ENCODE data around the gene TMEFF1. TPM values are rescaled to one million over a fixed set of nuclear protein-coding genes. Genes with fewer than 3 reads are reported as not detected.
A peak's percentile ranks its signal among the peaks of the same experiment; 100 is the strongest.
"Not testable (repeated sequence)": the region's sequence is repeated elsewhere in the genome, so short reads cannot be mapped to it uniquely, and the experiment has no call there.

The TMEFF1 gene
- total RNA-seq, 1 donor from 2014 or later, result 103 TPM

DNA sequence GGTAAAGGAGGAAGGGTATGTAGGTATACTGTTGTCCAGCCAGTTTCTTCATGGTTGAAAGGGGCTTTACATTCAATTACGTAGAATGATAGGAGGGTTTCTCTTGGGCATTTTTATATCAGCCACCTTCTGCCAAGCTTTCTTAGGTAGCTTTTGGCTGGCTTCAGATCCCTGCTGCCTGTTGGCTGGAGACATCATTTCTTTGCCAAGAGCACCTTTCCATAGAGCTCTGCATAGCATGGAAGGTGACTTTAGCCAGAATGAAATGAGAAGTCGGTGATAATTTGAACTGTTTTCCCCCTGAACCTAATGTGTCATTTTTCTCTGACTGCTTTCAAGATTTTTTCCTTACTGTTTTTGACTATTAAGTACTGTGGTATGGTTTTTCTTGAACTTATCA lies 26.9 kb downstream of the TMEFF1 start:
- Histone ChIP-seq H4K20me1 (ENCODE audit: low read depth) (peaks cover 83% of the 10 kb centered on the region), H3K4me3 (no peak overlapping the region), H3K4me2 (no peak overlapping the region), H3K9ac (no peak overlapping the region), H3K27me3 (no peaks in the 10 kb centered on the region), H3K9me3 (ENCODE audit: low read depth) (no peaks in the 10 kb centered on the region), H2AFZ (replicated peaks) (no peak overlapping the region), H3K79me2 (ENCODE audit: low read depth) (peaks cover 100% of the 10 kb centered on the region), H3K4me1 (no peaks in the 10 kb centered on the region), H3K36me3 (peaks cover 27% of the 10 kb centered on the region), H3F3A (ENCODE audit: low read depth) (peaks cover 6% of the 10 kb centered on the region), H3K27ac (no peak overlapping the region)
- DNase-seq (ENCODE audit: low spot score), result no peak
- Mint-ChIP-seq H3K9me3 (no peaks in the 10 kb centered on the region), H3K4me3 (no peak overlapping the region), H3K27ac (no peak overlapping the region), H3K27me3 (ENCODE audit: insufficient read depth, low read depth) (no peaks in the 10 kb centered on the region), H3K36me3 (peaks cover 36% of the 10 kb centered on the region), H3K4me1 (no peaks in the 10 kb centered on the region)
- TF ChIP-seq CTCF (IDR thresholded peaks at IDR 0.05) (no peak), EZH2 (IDR thresholded peaks at IDR 0.05) (no peak), EZH2phosphoT487 (IDR thresholded peaks at IDR 0.05) (no peak)

DNA sequence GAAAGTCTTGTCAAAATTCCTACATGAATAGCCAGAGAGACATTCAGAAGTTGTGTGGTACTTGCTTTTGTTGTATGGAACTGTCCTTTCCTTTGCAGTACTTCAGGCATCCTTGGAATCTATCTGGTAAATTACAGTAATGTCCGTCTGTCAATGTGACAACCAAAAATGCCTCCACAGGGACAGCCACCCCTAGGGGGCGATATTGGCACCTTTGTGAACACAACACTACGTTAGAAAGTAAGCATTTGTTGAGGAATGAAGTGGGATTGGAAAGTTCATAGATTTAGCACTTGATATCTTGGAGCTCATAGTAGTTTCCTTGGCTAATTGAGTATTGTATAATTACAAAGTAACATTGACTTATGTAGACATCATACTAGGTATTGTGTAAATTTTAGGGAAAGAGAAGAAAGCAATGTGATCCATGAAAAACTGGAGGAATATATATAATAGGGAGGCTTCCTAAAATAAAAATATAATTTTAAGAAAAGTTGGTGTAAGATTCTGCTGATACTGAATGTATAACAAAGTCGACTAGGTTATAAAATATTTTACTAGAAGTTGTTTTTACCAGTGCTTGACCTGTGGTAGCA lies 32.7 kb downstream of the TMEFF1 start:
- Mint-ChIP-seq H3K4me3 (no peak overlapping the region), H3K27me3 (ENCODE audit: insufficient read depth, low read depth) (no peaks in the 10 kb centered on the region), H3K27ac (no peak overlapping the region), H3K36me3 (peaks cover 54% of the 10 kb centered on the region), H3K4me1 (no peaks in the 10 kb centered on the region), H3K9me3 (peaks cover 5% of the 10 kb centered on the region)
- peaks cover 36% of the 10 kb centered on the region for H3K36me3 ChIP-seq
- no peaks in the 10 kb centered on the region for H3K9me3 ChIP-seq (ENCODE audit: low read depth)
- peaks cover 6% of the 10 kb centered on the region for H3F3A ChIP-seq (ENCODE audit: low read depth)
- peaks cover 47% of the 10 kb centered on the region for H4K20me1 ChIP-seq (ENCODE audit: low read depth)
- H3K27ac ChIP-seq, result no peak overlapping the region
- H3K79me2 ChIP-seq (ENCODE audit: low read depth), result peaks cover 100% of the 10 kb centered on the region
- H3K4me3 ChIP-seq, result no peak overlapping the region
- H2AFZ ChIP-seq (replicated peaks), result no peak overlapping the region
- H3K4me2 ChIP-seq, result no peak overlapping the region
- peak; percentile 69 for TF ChIP-seq CTCF (IDR thresholded peaks at IDR 0.05)
- TF ChIP-seq EZH2phosphoT487 (IDR thresholded peaks at IDR 0.05), result no peak
- H3K27me3 ChIP-seq, result no peaks in the 10 kb centered on the region
- H3K9ac ChIP-seq, result no peak overlapping the region
- peak; percentile 71 for DNase-seq (ENCODE audit: low spot score)
- H3K4me1 ChIP-seq, result no peaks in the 10 kb centered on the region

DNA sequence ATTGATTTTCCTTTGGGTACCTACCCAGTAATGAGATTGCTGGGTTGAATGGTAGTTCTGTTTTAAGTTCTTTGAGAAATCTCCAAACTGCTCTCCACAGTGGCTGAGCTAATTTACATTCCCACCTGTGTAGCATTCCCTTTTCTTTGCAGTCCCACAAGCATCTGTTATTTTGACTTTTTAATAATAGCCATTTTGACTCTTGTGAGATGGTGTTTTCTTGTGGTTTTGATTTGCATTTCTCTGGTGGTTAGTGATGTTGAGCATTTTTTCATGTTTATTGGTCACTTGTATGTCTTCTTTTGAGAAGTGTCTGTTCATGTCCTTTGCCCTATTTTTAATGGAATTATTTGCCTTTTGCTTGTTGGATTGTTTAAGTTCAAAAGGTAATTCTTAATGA lies 34.4 kb downstream of the TMEFF1 start:
- Histone ChIP-seq H3K79me2 (ENCODE audit: low read depth) (peaks cover 100% of the 10 kb centered on the region), H3F3A (ENCODE audit: low read depth) (peaks cover 18% of the 10 kb centered on the region), H3K36me3 (peaks cover 33% of the 10 kb centered on the region), H4K20me1 (ENCODE audit: low read depth) (peaks cover 50% of the 10 kb centered on the region)
- not testable (repeated sequence) for H3K4me1 Mint-ChIP-seq; H3K9me3 ChIP-seq (ENCODE audit: low read depth); H3K9ac ChIP-seq; H3K4me2 ChIP-seq; H3K27me3 ChIP-seq; H3K27ac ChIP-seq; DNase-seq (ENCODE audit: low spot score); H3K27ac Mint-ChIP-seq; H3K4me3 ChIP-seq; H3K4me3 Mint-ChIP-seq; H2AFZ ChIP-seq (replicated peaks); H3K4me1 ChIP-seq; H3K9me3 Mint-ChIP-seq; H3K27me3 Mint-ChIP-seq (ENCODE audit: insufficient read depth, low read depth)
- peaks cover 60% of the 10 kb centered on the region for H3K36me3 Mint-ChIP-seq

- Mint-ChIP-seq H3K4me3 (no peak overlapping the region), H3K9me3 (peaks cover 5% of the 10 kb centered on the region), H3K4me1 (peaks cover 2% of the 10 kb centered on the region), H3K27ac (no peak overlapping the region), H3K36me3 (peaks cover 47% of the 10 kb centered on the region), H3K27me3 (ENCODE audit: insufficient read depth, low read depth) (no peaks in the 10 kb centered on the region)
- Histone ChIP-seq H3K79me2 (ENCODE audit: low read depth) (peaks cover 90% of the 10 kb centered on the region), H3K4me1 (no peaks in the 10 kb centered on the region), H3K9ac (no peak overlapping the region), H3K27me3 (no peaks in the 10 kb centered on the region), H3K4me2 (no peak overlapping the region), H2AFZ (replicated peaks) (no peak overlapping the region), H3K27ac (no peak overlapping the region), H3F3A (ENCODE audit: low read depth) (peaks cover 12% of the 10 kb centered on the region), H4K20me1 (ENCODE audit: low read depth) (peaks cover 53% of the 10 kb centered on the region), H3K4me3 (no peak overlapping the region), H3K9me3 (ENCODE audit: low read depth) (no peaks in the 10 kb centered on the region), H3K36me3 (peaks cover 38% of the 10 kb centered on the region)
- no peak for TF ChIP-seq EZH2phosphoT487 (IDR thresholded peaks at IDR 0.05)
- no peak for TF ChIP-seq CTCF (IDR thresholded peaks at IDR 0.05)
- no peak for TF ChIP-seq EZH2 (IDR thresholded peaks at IDR 0.05)
- DNase-seq (ENCODE audit: low spot score), result no peak
These were observed 38.3 kb downstream of the TMEFF1 start for GRCh38 chr9:100511205-100511604.
